Measurements from ENCODE around the gene SETMAR.

DNA sequence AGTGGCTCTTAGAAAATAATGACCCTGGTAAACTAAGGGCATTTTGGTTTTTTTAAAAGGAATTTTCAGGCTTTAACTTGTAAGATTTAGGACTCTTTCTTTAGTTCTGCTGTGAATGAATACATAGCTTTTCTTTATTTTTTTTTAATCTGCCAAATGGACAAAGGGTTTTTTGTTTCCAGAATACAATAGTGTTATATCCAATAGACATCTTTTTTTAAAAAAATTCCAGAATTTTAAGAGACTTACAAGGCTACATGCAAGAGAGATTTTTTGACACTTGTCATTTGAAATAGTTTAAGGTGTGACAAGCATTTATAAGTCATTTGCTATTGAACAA lies 38.1 kb downstream of the SETMAR start:
- TF ChIP-seq, protein P1, sequence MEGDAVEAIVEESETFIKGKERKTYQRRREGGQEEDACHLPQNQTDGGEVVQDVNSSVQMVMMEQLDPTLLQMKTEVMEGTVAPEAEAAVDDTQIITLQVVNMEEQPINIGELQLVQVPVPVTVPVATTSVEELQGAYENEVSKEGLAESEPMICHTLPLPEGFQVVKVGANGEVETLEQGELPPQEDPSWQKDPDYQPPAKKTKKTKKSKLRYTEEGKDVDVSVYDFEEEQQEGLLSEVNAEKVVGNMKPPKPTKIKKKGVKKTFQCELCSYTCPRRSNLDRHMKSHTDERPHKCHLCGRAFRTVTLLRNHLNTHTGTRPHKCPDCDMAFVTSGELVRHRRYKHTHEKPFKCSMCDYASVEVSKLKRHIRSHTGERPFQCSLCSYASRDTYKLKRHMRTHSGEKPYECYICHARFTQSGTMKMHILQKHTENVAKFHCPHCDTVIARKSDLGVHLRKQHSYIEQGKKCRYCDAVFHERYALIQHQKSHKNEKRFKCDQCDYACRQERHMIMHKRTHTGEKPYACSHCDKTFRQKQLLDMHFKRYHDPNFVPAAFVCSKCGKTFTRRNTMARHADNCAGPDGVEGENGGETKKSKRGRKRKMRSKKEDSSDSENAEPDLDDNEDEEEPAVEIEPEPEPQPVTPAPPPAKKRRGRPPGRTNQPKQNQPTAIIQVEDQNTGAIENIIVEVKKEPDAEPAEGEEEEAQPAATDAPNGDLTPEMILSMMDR (IDR thresholded peaks at IDR 0.05; ENCODE audit: borderline replicate concordance, extremely low read depth, low read length, poor library complexity, severe bottlenecking), result no peak
- TF ChIP-seq EZH2 (IDR thresholded peaks at IDR 0.05; ENCODE audit: borderline replicate concordance, low read depth, low read length, severe bottlenecking), result no peak

Measured in DND-41 (cell line).